ENCODE results near the gene ALDH8A1. TPM values are rescaled to one million over a fixed set of nuclear protein-coding genes. Genes with fewer than 3 reads are reported as not detected.
A peak's percentile ranks its signal among the peaks of the same experiment; 100 is the strongest.

Gene ALDH8A1
- total RNA-seq, 1 experiment from 2014 or later: not detected

DNA sequence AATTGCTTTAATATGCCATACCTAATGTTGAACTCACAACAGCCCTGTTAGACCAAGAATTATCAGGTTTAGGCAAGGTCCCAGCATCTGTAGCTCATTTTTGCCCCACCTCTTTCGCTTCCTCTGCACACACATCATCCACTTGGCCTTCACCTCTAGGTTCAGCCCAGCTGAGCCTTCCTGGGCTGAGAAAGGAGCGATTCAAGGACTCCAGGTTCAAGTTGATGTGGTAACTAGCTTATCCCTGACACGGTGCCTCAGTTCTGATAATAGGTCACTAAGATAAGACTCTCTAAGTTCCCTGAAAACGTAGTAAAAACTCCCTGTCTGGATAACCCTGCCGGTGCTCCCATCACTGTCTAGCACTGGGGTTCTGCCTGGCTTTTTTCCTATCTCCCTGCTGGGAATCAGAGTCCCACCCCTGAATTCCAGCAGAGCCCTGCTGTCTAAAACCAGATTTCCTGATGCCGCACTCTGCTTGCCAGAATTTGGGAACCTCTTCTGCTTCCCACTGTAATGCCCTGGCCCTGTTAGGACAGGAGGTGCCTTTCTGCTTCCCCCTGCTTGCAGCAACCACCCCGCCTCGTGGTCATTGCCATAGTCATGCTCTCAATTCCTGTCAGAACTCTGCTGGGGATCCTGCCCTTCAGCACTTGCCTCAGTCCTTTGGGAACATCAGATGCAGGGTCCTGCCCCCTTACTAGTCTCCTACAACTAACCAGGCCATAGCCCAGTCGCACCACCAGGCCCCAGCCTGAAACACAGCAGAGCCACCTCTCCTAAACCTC, 47.6 kb downstream of the ALDH8A1 start:
- Histone ChIP-seq H4K20me1 (ENCODE audit: control insufficient read depth, insufficient read depth, insufficient read length) (no peaks in the 10 kb centered on the region), H2BK15ac (ENCODE audit: low read depth, low read length) (no peak overlapping the region), H3T11ph (ENCODE audit: low read length) (no peak overlapping the region), H3K4me2 (ENCODE audit: insufficient read depth, insufficient read length, low read length) (no peak overlapping the region), H3K56ac (ENCODE audit: insufficient read length, low read depth, low read length) (no peak overlapping the region), H2BK20ac (ENCODE audit: low read depth, low read length, poor library complexity, severe bottlenecking) (no peak overlapping the region), H4K8ac (replicated peaks; ENCODE audit: insufficient read length, low read depth, low read length) (no peak overlapping the region), H3K4me1 (ENCODE audit: insufficient read depth, low read length) (no peaks in the 10 kb centered on the region), H2AFZ (ENCODE audit: low read length) (no peak overlapping the region), H3K23ac (ENCODE audit: insufficient read length, low read depth, low read length) (no peak overlapping the region), H3K23me2 (ENCODE audit: insufficient read length, low read depth, low read length, poor library complexity, severe bottlenecking) (no peaks in the 10 kb centered on the region), H3K14ac (ENCODE audit: insufficient read depth, low read length) (no peak overlapping the region), H3K18ac (ENCODE audit: insufficient read length, low read depth, low read length) (no peak overlapping the region), H3K27ac (ENCODE audit: insufficient read length, low read depth, low read length) (no peak overlapping the region), H3K79me2 (ENCODE audit: insufficient read depth, low read length) (no peaks in the 10 kb centered on the region), H2BK5ac (ENCODE audit: insufficient read length, low read length) (no peak overlapping the region), H2BK12ac (ENCODE audit: insufficient read length, low read depth, low read length) (no peak overlapping the region), H3K4ac (ENCODE audit: low read depth, low read length) (no peak overlapping the region), H3K27me3 (ENCODE audit: insufficient read depth, low read length) (no peaks in the 10 kb centered on the region), H3K9ac (ENCODE audit: extremely low read depth, insufficient read length, low read length) (no peak overlapping the region), H4K5ac (ENCODE audit: insufficient read length, low read depth, low read length) (no peak overlapping the region), H2BK120ac (ENCODE audit: low read depth, low read length, poor library complexity, severe bottlenecking) (no peak overlapping the region), H4K91ac (ENCODE audit: insufficient read length, low read depth, low read length) (no peak overlapping the region), H3K79me1 (ENCODE audit: insufficient read depth, low read depth, low read length, poor library complexity, severe bottlenecking) (no peaks in the 10 kb centered on the region), H3K9me3 (ENCODE audit: control insufficient read depth, low read depth, low read length) (no peaks in the 10 kb centered on the region), H2AK5ac (ENCODE audit: insufficient read length, low read length) (no peak overlapping the region)
- Mint-ChIP-seq H3K36me3 (ENCODE audit: insufficient read depth in 1 of 3, low read depth in 3 of 3) (no peaks in the 10 kb centered on the region; a peak in 3 of 7 replicates), H3K27me3 (ENCODE audit: low read depth) (no peaks in the 10 kb centered on the region), H3K4me3 (no peak overlapping the region), H3K27ac (peak overlapping the region in 2 of 3 experiments; percentile 11 to 66; a peak in 1 of 7 replicates), H3K4me1 (peaks cover 3% of the 10 kb centered on the region in 2 experiments; a peak in 2 of 4 replicates), H3K9me3 (peaks cover 0 to 3% of the 10 kb centered on the region in 2 experiments; a peak in 1 of 5 replicates)
- no peak for DNase-seq
- no peak for TF ChIP-seq CTCF (conservative IDR thresholded peaks at IDR 0.05)
- no CpG with 5 or more reads among the region's 9 CpGs for WGBS (ENCODE audit: extremely low coverage, insufficient read length, low lambda C conversion rate)
